PC-3 (cell line): ENCODE measurements around the gene MYO9A.

ENCODE experiments used
- CTCF ChIP-seq: fragments of 300-600 bp; sonication (generic); conservative IDR thresholded peaks from 2 replicates; pipeline ENCODE4 v1.5.1; 2017; ENCODE audit warnings: antibody characterized with exemption, low read depth, mild to moderate bottlenecking, low read length
- EZH2 ChIP-seq: fragments of 300-600 bp; sonication (generic); IDR thresholded peaks from one replicate; pipeline ENCODE4 v1.6.1; 2017; ENCODE audit warnings: antibody characterized with exemption, mild to moderate bottlenecking, low read length; ENCODE audit not compliant: unreplicated experiment
- EZH2phosphoT487 ChIP-seq: fragments of 300-600 bp; sonication (generic); IDR thresholded peaks from 2 replicates; pipeline ENCODE4 v1.6.1; 2018; ENCODE audit warnings: mild to moderate bottlenecking, antibody characterized with exemption, low read length, borderline replicate concordance

- TF ChIP-seq CTCF, result no peak
- TF ChIP-seq EZH2, result no peak
- no peak for TF ChIP-seq EZH2phosphoT487
Observed at GRCh38 chr15:71830981-71831380, 287.0 kb downstream of the MYO9A start.
